Right lobe of liver (tissue), 6 donors: ENCODE data around the gene TRIM71. TPM values are rescaled to one million over a fixed set of nuclear protein-coding genes. Genes with fewer than 3 reads are reported as not detected.

ENCODE experiments used
- ATAC-seq, 4 donors: fragments of 200-7000 bp; cut with Tn5 transposase; one replicate each; pipeline ENCODE4 v1.9.1; 2020; ENCODE audit warnings: mild to moderate bottlenecking in 4 of 4, moderate library complexity in 4 of 4
- DNase-seq, 3 donors: peaks; one replicate each; pipeline ENCODE4 v3.0.0-alpha.2; 2020
- H3K27ac ChIP-seq, 3 donors: fragments of 200-600 bp; one replicate each; pipeline ENCODE4 v1.8.0; 2022
- H3K27me3 ChIP-seq, 2 donors: fragments of 200-600 bp; one replicate each; pipeline ENCODE4 v1.8.0; 2022
- H3K36me3 ChIP-seq, 4 donors: fragments of 200-600 bp; sonication (generic) in 1 of 4; one replicate each; pipeline versions ENCODE4 v1.5.1 to v1.8.0; 2017 to 2022; ENCODE audit warnings: control low read depth in 1 of 4
- H3K4me1 ChIP-seq, 4 donors: fragments of 200-600 bp; sonication (generic) in 1 of 4; one replicate each; pipeline versions ENCODE4 v1.5.1 to v1.8.0; 2017 to 2022; ENCODE audit warnings: control low read depth in 1 of 4
- H3K4me3 ChIP-seq, 3 donors: fragments of 200-600 bp; one replicate each; pipeline ENCODE4 v1.8.0; 2022
- H3K9me3 ChIP-seq, 4 donors: fragments of 200-600 bp; sonication (generic) in 1 of 4; one replicate each; pipeline versions ENCODE4 v1.5.1 to v1.8.0; 2017 to 2022; ENCODE audit warnings: control low read depth in 1 of 4
- POLR2A ChIP-seq: fragments of 450-650 bp; IDR thresholded peaks from one replicate; pipeline ENCODE4 v1.6.1; 2017; ENCODE audit warnings: antibody characterized with exemption, mild to moderate bottlenecking
- WGBS: methylation state at CpG from one replicate; pipeline ENCODE4 v1.1.6; 2018; ENCODE audit warnings: low coverage, low lambda C conversion rate; ENCODE audit not compliant: insufficient coverage; ENCODE audit errors: missing lambda C conversion rate; 5-methylcytosine and 5-hydroxymethylcytosine counted together
- intact Hi-C, 2 donors: fragments of 100-400 bp; cut with DNase I; formaldehyde crosslinking; loops; one replicate each; pipeline versions ENCODE4 v1.11.2 to v1.14.1; 2022
- total RNA-seq, 6 experiments: library from RNA; depleted of rRNA in 2 of 6; stranded (reverse); fragments of >200 nt in 2 of 6; fragmentation: NEBNext Ultra II Directional in 3 of 6; extraction: Animal tissue kit (Norgen Biotek cat#: 25700) in 3 of 6; gene quantifications; one replicate each; pipeline versions ENCODE4 v1.1.0 to v1.2.4, GENCODE V29; 2016 to 2023
- TF ChIP-seq, protein P1 (sequence below), 4 donors: fragments of 200-600 bp in 3 of 4; fragments of 450-650 bp in 1 of 4; IDR thresholded peaks; one replicate each; pipeline versions ENCODE4 v1.5.1 to v1.8.0; 2016 to 2022; ENCODE audit warnings: antibody characterized with exemption in 4 of 4, mild to moderate bottlenecking in 2 of 4
- donor health status: DM: no; HTN: yes; CAD: no.
- donor health status: DM: no; HTN: no; CAD: no.
- donor health status: DM: no; HTN: no; CAD: no.
- donor health status: DM: no; HTN: yes; CAD: no.
- donor health status: DM: no; HTN: yes; CAD: no.

Gene TRIM71
- total RNA-seq, 6 experiments from 2014 or later: not detected

DNA sequence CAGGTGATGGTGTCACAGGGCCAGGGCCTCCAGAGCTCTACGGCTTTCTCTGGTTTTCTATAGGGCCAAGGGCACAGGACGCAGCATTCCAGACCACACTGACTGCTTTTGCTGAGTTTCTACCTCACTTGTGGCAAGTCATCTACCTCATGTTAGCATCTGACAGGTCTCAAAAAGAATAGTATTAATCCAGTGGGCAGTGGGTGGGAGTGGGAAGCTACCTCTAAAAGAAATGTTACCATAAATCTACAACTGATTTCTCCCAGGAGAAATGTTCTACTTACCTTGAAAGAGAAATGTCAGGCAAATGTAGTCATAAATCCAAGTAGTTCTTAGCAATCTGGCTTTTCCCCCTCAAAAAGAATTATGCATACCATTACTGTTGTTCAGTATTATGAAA is 77.9 kb downstream of the TRIM71 start:
- Histone ChIP-seq H3K27me3 (peaks cover 0 to 1% of the 10 kb centered on the region in 2 donors), H3K4me3 (no peak overlapping the region), H3K9me3 (no peaks in the 10 kb centered on the region), H3K27ac (no peak overlapping the region), H3K36me3 (no peaks in the 10 kb centered on the region), H3K4me1 (no peaks in the 10 kb centered on the region)
- ATAC-seq (no peak), DNase-seq (no peak)
- TF ChIP-seq, protein P1, sequence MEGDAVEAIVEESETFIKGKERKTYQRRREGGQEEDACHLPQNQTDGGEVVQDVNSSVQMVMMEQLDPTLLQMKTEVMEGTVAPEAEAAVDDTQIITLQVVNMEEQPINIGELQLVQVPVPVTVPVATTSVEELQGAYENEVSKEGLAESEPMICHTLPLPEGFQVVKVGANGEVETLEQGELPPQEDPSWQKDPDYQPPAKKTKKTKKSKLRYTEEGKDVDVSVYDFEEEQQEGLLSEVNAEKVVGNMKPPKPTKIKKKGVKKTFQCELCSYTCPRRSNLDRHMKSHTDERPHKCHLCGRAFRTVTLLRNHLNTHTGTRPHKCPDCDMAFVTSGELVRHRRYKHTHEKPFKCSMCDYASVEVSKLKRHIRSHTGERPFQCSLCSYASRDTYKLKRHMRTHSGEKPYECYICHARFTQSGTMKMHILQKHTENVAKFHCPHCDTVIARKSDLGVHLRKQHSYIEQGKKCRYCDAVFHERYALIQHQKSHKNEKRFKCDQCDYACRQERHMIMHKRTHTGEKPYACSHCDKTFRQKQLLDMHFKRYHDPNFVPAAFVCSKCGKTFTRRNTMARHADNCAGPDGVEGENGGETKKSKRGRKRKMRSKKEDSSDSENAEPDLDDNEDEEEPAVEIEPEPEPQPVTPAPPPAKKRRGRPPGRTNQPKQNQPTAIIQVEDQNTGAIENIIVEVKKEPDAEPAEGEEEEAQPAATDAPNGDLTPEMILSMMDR (IDR thresholded peaks at IDR 0.05): no peak
- no peak for TF ChIP-seq POLR2A
- intact Hi-C loops: no loop called here
- WGBS: 100% methylated on average over 2 of the region's 2 CpGs

DNA sequence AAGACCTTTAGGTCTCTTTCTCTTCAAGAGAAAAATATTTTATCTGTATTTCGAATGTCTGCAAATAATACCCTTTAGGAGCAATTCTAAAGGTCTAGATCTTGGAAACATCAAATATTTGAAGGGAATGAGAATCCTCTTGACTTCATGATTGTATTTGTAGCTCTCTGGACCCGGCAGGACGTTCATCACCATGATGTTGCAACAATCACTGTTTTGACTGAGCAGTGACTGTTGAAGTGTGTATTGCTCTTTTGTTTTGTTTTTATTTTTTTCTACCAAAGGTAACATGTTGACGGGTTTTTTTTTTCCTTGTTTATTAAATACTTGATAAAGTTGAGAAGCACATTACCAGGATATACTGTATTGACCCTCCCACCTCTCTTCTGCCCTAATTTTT is 78.3 kb downstream of the TRIM71 start:
- H3K27me3 ChIP-seq: peaks cover 0 to 6% of the 10 kb centered on the region in 2 donors
- intact Hi-C loops: no loop called here
- H3K9me3 ChIP-seq: no peaks in the 10 kb centered on the region
- no peak for ATAC-seq
- 17% methylated on average over 4 of the region's 4 CpGs for WGBS
- no peaks in the 10 kb centered on the region for H3K36me3 ChIP-seq
- no peak overlapping the region for H3K27ac ChIP-seq
- DNase-seq: no peak
- H3K4me1 ChIP-seq: no peaks in the 10 kb centered on the region
- H3K4me3 ChIP-seq: no peak overlapping the region
- no peak for TF ChIP-seq POLR2A
- TF ChIP-seq, protein P1 (IDR thresholded peaks at IDR 0.05): no peak

DNA sequence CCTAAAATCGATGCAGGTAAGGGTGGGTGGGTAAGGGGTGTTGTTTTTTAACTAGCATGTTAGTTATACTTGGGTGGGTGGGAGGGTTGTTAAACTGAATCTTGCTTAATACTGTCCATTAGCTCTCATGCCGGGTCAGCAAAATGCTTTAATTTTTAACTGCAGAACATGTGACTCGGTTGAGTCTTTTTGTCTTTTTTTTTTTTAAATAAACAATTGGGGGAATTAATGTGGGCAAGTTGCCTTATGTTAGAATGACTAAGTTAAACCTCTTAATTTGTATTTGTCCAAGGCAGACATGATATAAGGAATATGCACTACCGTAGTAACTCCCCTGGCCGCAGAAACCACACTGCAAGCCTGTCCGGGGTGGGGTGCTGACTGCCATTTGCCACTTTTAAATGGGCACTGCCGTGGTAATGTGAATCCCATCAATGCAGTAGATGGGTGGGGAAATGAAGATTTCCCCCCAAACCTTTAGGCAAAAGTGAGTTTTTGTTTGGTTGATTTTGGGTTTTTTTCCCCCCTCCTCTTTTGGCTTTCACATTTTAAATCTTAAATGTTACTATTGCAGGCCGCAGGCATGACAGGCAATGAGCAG is 79.3 kb downstream of the TRIM71 start:
- ATAC-seq (no peak), DNase-seq (no peak)
- H3K27ac ChIP-seq: no peak overlapping the region
- H3K27me3 ChIP-seq: peaks cover 0 to 10% of the 10 kb centered on the region in 2 donors
- no peaks in the 10 kb centered on the region for H3K4me1 ChIP-seq
- TF ChIP-seq POLR2A: no peak
- TF ChIP-seq, protein P1 (IDR thresholded peaks at IDR 0.05): no peak
- intact Hi-C loops: no loop called here
- no peaks in the 10 kb centered on the region for H3K36me3 ChIP-seq
- no peaks in the 10 kb centered on the region for H3K9me3 ChIP-seq
- WGBS: 71% methylated on average over 6 of the region's 8 CpGs
- no peak overlapping the region for H3K4me3 ChIP-seq

DNA sequence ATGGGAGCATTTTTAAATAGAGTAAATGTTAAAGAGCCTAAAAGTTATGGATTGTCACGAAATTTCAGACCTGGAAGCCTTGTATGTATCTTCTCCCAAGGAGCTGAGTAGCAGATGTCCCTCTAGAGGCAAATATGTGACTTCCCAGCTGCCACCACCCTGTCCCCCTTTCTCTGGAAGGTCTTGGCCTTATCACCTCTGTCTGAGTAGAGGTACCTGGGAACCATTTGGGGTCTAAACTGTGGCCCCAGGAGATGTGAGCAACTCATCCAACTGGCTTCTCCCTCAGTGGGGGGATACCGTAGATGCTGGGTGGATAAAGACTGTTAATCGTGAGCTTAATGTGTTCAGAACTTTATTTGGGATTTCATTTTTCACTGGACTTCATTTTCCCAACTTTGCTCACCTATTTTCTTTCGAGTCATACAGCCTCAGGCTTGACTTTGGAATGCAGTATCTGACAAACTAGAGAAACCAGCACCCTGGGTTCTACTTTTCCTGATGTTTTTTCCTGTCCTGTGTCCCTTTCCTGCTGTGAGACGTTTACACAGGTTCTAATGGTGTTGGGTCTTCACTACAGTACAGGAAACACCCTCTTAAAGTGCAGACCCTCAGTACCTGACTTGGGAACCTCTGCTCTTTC is 80.3 kb downstream of the TRIM71 start:
- Histone ChIP-seq H3K27ac (no peak overlapping the region), H3K4me3 (no peak overlapping the region), H3K27me3 (peaks cover 0 to 10% of the 10 kb centered on the region in 2 donors), H3K36me3 (no peaks in the 10 kb centered on the region), H3K4me1 (peaks cover 0 to 3% (median 0%) of the 10 kb centered on the region in 4 donors), H3K9me3 (no peaks in the 10 kb centered on the region)
- no peak for DNase-seq
- WGBS: 60% methylated on average over 5 of the region's 5 CpGs
- TF ChIP-seq POLR2A: no peak
- TF ChIP-seq, protein P1 (IDR thresholded peaks at IDR 0.05): no peak
- intact Hi-C loops: no loop called here
- no peak for ATAC-seq
